HL-60 (cell line): ENCODE measurements around the gene ZDHHC17.

ENCODE experiments used
- DNase-seq, 2 experiments: peaks; one replicate each; pipeline ENCODE4 v3.0.0-alpha.2; 2010 to 2020; ENCODE audit warnings: low read depth in 1 of 2, low spot score in 1 of 2
- H3K27ac ChIP-seq: fragments of 250-450 bp; sonication (Bioruptor Pico); replicated peaks from 2 replicates; pipeline ENCODE4 v1.5.1; 2020; ENCODE audit warnings: mild to moderate bottlenecking, moderate library complexity
- H3K27me3 ChIP-seq: fragments of 250-450 bp; sonication (Bioruptor Pico); 2 replicates; pipeline ENCODE4 v1.5.1; 2021; ENCODE audit warnings: mild to moderate bottlenecking, moderate library complexity; ENCODE audit not compliant: insufficient read depth, poor library complexity, severe bottlenecking
- H3K4me3 ChIP-seq: replicated peaks from 2 replicates; pipeline ENCODE4 v1.5.1; 2011; ENCODE audit warnings: mild to moderate bottlenecking, control low read depth, low read length; ENCODE audit not compliant: insufficient read depth
- CTCF ChIP-seq: IDR thresholded peaks from one replicate; pipeline ENCODE4 v1.5.1; 2011; ENCODE audit warnings: low read length, control low read depth, inconsistent platforms; ENCODE audit not compliant: insufficient read depth
- GABPA ChIP-seq: IDR thresholded peaks from 2 replicates; pipeline ENCODE4 v1.6.1; 2012; ENCODE audit warnings: low read depth
- POLR2AphosphoS5 ChIP-seq: IDR thresholded peaks from 2 replicates; pipeline ENCODE4 v1.6.1; 2012; ENCODE audit warnings: low read depth
- REST ChIP-seq: IDR thresholded peaks from 2 replicates; pipeline ENCODE4 v1.6.1; 2012; ENCODE audit warnings: low read depth; ENCODE audit not compliant: insufficient replicate concordance
- SPI1 ChIP-seq: IDR thresholded peaks from 2 replicates; pipeline ENCODE4 v1.6.1; 2012; ENCODE audit warnings: low read depth, mild to moderate bottlenecking, borderline replicate concordance

ZDHHC17 gene

GRCh38 chr12:76871742-76872141, 107.8 kb downstream of the ZDHHC17 start:
- H3K27me3 ChIP-seq, result peaks cover 5% of the 10 kb centered on the region
- no peak for TF ChIP-seq CTCF
- no peak for TF ChIP-seq SPI1
- TF ChIP-seq POLR2AphosphoS5, result no peak
- no peak for TF ChIP-seq REST
- no peak for TF ChIP-seq GABPA
- H3K4me3 ChIP-seq, result no peak overlapping the region
- no peak for DNase-seq
- no peak overlapping the region for H3K27ac ChIP-seq

- DNase-seq, result no peak
- Histone ChIP-seq H3K4me3 (no peak overlapping the region), H3K27me3 (peaks cover 12% of the 10 kb centered on the region), H3K27ac (no peak overlapping the region)
- TF ChIP-seq CTCF (no peak), REST (no peak), SPI1 (no peak), POLR2AphosphoS5 (no peak), GABPA (no peak)
These were observed 108.5 kb downstream of the ZDHHC17 start for GRCh38 chr12:76872415-76872814.

- no peak overlapping the region for H3K4me3 ChIP-seq
- peaks cover 23% of the 10 kb centered on the region for H3K27me3 ChIP-seq
- no peak overlapping the region for H3K27ac ChIP-seq
- no peak for DNase-seq
- no peak for TF ChIP-seq POLR2AphosphoS5
- no peak for TF ChIP-seq GABPA
- no peak for TF ChIP-seq CTCF
- TF ChIP-seq SPI1, result no peak
- no peak for TF ChIP-seq REST
These were observed 110.1 kb downstream of the ZDHHC17 start for GRCh38 chr12:76874027-76874426.
